Measurements from ENCODE around the gene PMF1.

The PMF1 gene

DNA sequence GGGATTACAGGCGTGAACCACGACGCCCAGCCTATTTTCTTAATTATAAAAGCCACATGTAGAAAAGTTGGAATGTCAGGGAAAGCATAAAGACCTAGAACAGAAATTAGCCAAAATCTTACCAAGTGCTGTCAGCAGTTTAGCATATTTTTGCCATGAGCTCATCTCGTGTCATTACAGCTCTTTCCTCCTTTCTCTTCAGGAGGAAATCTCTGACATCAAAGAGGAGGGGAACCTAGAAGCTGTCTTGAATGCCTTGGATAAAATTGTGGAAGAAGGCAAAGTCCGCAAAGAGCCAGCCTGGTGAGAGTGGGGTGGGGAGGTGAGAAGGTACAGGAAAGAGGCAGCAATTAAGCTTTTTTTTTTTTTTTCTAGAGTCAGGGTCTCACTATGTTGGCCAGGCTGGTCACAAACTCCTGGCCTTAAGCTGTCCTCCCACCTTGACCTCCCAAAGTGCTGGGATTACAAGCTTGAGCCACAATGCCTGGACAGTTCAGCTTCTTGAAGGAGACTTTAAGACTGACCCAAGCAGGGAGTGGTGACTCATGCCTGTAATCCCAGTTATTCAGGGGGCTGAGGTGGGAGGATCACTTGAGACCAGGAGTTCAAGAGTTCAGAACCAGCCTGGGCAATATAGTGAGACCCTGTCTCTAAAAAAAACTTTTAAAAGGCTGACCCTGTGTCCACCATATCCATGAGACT lies 20.8 kb downstream of the PMF1 start:
- no peak for DNase-seq (ENCODE audit: low read depth in 1 of 2, low spot score in 1 of 2)

DNA sequence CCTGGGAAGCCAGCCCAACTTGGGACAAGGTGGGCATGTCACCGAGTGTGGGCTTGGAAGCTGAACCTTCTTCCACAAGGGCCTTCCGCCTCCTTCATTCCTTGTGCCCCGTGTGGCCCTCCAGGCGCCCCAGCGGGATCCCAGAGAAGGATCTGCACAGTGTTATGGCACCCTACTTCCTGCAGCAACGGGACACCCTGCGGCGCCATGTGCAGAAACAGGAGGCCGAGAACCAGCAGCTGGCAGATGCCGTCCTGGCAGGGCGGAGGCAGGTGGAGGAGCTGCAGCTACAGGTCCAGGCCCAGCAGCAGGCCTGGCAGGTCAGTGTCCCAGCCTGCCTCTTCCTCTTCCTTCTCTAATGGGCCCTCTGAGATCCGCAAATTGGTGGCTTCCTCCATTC lies 23.4 kb downstream of the PMF1 start:
- no peak for DNase-seq (ENCODE audit: low read depth in 1 of 2, low spot score in 1 of 2)

DNA sequence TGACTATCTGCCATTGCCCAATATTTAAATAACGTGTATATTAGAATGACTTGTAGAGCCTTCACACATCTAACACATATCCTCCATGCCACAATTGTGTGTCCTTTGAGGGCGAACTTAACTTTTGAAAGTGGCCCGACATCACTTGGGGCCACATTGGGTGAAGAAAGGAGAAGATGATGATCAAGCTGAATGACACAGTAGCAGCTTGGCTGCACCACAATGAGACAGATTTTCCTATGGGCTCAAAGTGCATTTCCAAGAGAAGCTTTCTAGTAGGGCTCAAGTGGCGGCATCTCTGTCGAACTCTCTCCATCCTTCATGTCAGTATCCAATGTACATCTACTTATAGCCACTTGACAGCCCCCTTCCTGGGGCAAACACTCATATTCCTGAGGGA lies 25.4 kb downstream of the PMF1 start:
- no peak for DNase-seq (ENCODE audit: low read depth in 1 of 2, low spot score in 1 of 2)

DNA sequence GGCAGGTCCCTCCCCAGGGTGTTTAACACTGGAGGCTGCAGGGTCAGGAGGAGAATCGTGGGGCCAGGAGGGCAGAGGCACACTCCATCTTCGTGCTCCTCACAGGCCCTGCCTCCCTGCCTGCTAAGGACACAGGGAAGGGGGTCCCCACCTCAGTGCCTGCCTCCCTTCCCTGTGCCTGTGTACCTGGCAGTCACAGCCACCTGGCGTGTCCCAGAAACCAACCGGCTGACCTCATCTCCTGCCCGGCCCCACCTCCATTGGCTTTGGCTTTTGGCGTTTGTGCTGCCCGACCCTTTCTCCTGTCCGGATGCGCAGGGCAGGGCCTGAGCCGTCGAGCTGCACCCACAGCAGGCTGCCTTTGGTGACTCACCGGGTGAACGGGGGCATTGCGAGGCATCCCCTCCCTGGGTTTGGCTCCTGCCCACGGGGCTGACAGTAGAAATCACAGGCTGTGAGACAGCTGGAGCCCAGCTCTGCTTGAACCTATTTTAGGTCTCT lies 28.6 kb downstream of the PMF1 start:
- no peak for DNase-seq (ENCODE audit: low read depth in 1 of 2, low spot score in 1 of 2)

DNA sequence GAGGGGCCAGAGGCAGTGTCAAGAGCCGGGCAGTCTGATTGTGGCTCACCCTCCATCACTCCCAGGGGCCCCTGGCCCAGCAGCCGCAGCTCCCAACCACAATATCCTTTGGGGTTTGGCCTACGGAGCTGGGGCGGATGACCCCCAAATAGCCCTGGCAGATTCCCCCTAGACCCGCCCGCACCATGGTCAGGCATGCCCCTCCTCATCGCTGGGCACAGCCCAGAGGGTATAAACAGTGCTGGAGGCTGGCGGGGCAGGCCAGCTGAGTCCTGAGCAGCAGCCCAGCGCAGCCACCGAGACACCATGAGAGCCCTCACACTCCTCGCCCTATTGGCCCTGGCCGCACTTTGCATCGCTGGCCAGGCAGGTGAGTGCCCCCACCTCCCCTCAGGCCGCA lies 29.1 kb downstream of the PMF1 start, which contains the start of gene BGLAP:
Gene BGLAP (plus strand): TSS at position 259 of the 400 bp plus-strand sequence. CDS start 48 bp downstream, at position 307.
- DNase-seq (ENCODE audit: low read depth in 1 of 2, low spot score in 1 of 2), result no peak

DNA sequence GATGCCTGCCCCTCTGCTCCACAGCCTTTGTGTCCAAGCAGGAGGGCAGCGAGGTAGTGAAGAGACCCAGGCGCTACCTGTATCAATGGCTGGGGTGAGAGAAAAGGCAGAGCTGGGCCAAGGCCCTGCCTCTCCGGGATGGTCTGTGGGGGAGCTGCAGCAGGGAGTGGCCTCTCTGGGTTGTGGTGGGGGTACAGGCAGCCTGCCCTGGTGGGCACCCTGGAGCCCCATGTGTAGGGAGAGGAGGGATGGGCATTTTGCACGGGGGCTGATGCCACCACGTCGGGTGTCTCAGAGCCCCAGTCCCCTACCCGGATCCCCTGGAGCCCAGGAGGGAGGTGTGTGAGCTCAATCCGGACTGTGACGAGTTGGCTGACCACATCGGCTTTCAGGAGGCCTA lies 29.9 kb downstream of the PMF1 start:
- DNase-seq (ENCODE audit: low read depth in 1 of 2, low spot score in 1 of 2), result no peak

DNA sequence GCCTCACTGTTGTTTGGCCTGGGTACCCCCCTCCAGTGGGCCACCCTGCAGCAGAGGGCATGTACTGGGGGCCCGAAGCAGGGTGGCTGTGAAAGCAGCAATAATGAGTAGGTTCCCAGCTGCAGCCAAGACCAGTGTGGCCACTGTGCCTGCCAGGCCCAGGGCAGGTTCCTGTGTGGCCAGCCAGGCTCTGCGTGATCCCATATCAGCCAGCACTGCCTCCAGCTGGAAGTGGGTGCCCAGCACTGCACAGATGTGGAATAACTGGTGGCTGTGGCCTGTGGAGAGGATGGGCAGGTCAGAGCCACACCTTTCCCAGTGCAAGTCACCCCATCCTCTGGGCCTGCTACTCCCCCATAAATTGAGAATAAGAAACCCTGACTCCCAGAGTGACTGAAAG lies 31.3 kb downstream of the PMF1 start:
- DNase-seq (ENCODE audit: low read depth in 1 of 2, low spot score in 1 of 2), result no peak

DNA sequence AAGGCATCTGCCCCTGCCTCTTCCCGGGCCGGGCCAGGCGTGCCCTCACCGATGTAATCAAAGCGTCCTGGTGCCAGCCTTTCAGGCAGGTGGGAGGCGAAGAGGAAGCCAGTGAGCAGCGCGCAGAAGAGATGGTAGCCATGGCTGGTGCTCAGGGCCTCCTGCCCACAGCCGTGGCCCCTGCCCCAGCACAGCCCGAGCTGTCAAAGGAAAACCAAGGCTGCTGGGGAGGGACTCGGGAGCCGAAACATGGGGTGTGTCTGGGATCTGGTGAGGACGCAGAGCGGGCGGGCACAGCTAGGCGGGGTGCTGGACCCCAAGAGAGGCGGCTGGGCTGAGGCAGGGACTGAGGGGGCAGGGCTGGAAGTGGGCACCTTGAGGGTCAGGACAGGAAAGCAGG lies 31.9 kb downstream of the PMF1 start:
- no peak for DNase-seq (ENCODE audit: low read depth in 1 of 2, low spot score in 1 of 2)

DNA sequence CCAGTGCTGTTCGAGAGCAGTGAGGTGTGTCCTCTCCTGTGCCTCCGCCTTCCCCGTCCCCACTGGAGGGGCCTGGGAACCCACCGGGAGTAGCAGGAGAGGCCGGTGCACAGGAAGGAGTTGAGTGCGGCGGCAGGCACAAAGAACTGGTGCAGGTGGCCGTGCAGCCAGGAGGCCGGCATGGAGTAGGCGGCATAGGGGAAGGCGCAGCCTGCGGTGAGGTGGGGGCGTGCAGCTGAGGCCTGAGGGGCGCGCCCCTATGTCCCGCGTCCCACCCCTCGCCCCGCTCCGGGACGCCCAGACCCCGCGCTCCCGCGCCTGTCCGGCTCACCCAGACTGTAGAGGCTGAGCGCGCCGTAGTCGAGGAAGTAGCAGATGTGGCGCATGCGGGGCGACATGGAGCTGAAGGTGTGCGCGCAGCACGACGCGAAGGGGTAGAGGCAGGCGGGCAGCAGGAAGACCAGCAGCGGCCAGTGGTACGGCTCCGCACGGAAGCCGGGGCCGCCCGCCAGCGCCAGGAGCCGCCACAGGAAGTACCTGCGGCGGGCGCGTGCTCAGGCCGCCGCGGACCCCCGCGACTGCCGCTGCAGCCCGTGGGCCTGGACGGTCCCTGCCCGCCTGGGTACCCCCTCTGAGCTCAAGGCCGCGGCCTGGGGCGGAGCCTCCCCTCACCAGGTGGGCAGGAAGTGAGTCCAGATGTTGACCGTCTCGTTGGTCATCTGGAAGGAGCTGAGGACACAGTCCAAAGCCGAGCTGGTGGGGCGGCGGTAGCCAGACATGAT lies 32.8 kb downstream of the PMF1 start:
- DNase-seq (ENCODE audit: low read depth in 1 of 2, low spot score in 1 of 2), result no peak

DNA sequence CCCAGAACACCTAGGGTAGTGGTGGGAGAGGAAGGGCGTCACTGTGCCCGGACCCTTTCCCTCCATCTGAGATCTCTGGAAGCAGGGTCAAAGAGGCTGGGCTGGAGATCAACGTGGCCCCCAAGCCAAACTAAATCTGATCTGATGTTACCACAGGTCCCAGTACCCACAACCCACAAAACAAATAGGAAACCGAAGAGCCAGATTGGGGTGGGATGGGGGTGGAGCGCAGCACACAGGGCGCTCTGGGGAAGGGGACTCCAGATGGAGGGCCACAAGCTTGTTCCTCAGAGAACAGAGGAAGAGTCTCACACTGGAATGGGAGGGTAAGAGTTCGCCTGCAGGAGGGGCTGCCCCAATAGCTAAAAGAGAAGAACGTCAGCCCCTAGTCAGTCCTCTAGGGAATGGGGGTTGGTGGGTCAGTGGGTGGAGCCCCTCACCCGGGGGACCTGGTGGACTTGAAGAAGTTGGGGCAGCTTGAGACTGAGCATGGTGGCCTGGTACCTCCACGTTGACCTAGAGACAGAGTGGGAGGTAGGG lies 33.5 kb downstream of the PMF1 start:
- DNase-seq (ENCODE audit: low read depth in 1 of 2, low spot score in 1 of 2), result no peak

DNA sequence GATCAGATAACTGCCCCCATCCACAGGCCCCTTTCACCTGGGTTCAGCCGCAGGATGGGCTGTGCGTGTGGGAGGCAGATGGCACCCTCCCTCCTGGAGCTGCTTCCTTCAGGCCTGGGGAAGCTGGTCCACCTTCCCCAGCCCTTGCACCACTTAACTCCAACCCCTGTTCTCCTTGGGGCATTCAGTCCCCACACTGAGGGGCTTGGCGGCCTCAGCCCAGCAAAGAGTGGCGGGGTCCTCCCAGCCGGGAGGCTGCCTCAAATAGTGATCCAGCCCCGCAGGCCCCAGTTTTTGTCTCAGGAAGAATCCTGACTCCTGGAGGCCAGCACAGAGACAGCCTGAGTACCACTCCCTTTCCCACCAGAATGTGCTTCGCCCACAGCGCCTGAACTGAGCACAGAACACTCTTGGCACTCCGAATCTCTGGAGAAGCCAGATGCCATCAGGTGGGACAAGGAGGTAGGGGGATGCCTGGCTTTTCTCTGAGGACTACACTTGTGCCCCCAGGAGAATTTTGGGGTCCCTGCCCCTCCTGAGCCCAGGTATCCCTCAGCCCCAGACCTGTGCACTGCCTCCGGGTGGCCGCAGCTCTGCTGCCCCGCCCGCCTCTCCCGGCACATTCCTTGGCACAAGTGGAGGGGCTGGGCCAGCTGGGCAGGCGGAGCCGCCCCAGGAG lies 34.1 kb downstream of the PMF1 start:
- DNase-seq (ENCODE audit: low read depth in 1 of 2, low spot score in 1 of 2), result no peak

DNA sequence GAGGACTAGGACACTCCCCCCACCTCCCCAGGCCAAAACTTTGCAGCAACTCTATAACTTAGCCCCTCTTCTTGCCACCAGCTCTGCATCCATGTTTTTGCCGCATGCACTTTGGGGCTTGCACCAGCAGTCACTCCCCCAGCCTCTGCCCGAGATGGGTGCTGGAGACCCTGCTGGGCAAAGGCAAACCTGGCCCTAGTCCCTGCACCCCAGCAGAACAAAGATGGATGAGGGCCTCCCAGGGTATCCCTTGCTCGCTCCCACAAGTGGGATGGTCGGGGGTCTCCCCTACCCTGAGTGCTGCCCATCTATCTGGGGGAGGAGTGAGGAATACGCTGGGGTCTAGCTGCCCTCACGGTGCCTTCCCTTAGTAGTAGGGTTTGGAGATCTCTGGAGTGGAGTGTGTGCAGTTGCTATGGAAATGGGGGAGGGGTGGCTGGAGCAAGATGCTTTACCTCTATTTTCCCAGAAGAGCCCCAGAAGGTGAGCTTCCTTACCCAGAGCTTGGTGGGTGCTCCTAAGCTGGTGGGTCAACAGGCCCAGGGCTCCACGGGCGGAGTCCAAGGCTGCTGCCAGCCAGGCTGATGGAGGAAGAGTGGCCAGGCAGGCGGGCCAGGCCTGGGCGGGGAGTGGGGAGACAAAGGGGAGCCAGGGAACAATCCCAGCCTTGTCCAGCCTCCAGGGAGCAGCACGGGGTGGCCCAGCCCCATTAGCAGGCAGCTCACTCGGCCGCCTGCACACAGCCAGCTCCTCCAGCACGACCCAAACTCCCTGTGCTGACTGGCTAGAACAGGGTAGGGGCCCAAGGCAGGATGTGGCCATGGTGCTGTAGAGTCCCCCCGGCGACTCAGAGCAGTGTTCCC lies 34.9 kb downstream of the PMF1 start, which contains the start of gene PAQR6:
Gene PAQR6 (minus strand): TSS at position 597 of the 863 bp plus-strand sequence. CDS start 1,325 bp downstream, outside the sequence.
- DNase-seq (ENCODE audit: low read depth in 1 of 2, low spot score in 1 of 2), result no peak

DNA sequence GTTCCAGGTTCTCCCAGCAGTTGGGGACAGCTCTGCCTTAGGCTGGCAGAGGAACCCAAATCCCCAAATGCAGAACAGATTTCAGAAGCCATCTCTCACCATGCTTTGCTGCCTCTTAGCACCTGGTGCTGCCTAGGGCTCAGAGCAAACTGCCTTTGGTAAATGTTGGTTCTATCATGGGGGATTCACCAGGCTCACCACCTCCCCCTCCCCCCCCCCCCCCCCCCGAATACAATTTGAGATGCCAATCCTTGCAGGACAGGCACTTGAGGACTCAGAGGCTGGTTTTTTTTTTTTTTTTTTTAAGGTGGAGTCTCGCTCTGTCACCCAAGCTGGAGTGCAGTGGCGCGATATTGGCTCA lies 35.5 kb downstream of the PMF1 start:
- DNase-seq (ENCODE audit: low read depth in 1 of 2, low spot score in 1 of 2), result no peak

DNA sequence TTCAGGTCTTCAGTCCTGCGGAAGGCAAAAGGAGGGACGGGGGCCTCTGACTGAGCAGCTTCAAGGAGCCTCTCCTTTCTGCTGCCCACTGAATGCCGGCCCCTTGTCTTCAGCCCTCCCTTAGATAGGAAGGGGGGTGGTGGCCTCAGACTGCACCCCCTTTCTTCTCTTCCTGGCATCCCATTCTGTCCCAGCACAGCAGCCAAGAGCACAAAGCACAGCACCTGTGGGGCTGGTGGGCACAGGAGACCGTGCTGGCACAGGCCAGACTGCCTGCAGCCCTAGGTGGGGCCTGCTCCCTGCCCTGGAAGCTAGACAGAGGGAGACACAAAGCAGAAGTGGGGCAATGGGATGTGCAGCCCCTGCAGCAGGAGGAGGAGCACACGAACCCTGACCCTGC lies 36.8 kb downstream of the PMF1 start:
- DNase-seq (ENCODE audit: low read depth in 1 of 2, low spot score in 1 of 2), result no peak

DNA sequence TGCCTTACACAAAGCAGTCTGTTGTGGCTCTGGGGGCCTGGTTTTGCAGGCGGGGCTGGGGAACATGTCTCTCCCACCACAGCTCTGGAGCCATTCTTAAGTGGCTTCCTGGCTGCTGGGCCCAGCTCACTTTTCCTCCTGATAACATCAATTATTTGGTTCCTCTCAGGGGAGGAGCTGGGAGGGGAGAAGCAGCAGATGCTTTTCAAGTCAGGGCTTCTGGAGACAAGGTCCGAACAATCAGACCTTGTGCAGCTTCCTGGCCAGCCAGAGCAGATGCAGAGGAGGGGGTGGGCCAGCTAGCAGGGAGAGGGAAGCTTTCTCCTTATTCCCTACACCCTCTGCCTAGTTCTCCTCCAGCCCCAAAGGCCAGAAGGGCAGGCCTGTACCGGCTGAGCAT lies 38.7 kb downstream of the PMF1 start:
- no peak for DNase-seq (ENCODE audit: low read depth in 1 of 2, low spot score in 1 of 2)

DNA sequence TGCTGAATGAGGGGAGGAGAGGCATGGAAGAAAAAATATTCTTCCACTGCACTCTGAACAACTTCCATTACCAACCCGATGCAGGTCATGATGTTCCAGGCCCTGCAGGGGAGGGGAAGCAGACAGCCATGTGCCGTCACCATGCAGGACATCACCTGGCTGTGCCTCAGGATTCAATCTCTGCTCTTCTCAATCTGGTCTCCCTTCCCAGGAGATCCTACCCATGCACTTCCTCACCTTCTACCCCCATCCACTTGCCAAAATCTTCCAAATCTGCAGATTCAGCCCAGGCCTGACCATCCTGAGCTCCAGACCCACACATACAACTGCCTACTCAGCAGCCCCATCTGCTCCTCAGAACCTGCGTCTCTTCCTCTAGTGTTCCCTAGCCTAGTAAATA lies 40.8 kb downstream of the PMF1 start:
- no peak for DNase-seq (ENCODE audit: low read depth in 1 of 2, low spot score in 1 of 2)

DNA sequence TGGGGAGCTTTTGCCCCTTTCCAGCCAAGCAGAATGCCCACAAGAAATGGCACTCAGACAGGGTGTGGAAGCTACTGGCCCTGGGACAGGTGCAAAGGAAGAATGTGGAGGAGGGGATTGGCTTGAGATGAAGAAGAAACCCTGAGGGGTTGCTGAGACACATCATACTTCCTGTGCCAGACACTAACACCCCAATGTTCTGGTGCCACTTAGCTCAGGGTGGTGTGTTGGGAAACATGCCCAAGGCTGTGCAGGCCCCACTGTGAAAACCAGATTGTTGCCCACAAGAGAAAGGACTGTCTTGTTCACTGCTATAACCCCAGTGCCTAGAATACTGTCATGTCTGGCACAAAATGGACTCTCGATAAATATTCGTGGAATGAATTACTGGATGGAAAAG lies 44.9 kb downstream of the PMF1 start:
- DNase-seq (ENCODE audit: low read depth in 1 of 2, low spot score in 1 of 2), result no peak

DNA sequence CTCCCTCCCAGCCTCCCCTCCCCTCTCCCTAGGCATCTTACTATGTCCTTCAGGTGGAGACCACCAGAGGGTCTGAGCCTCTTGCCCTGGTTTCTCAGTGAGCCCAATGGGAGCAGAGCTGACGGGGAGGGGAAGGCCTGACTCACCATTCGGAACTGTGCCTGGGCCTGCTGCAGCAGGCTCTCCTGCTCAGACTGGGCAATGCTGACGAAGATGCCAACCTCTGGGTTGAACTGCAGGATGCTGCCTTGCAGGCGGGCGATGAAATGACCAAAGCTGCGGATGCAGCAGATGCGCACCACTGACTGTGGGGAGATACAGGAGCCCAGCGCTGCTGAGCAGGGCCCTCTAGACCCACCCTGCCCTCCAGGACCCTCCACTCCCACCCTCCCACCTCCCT lies 46.1 kb downstream of the PMF1 start:
- no peak for DNase-seq (ENCODE audit: low read depth in 1 of 2, low spot score in 1 of 2)

DNA sequence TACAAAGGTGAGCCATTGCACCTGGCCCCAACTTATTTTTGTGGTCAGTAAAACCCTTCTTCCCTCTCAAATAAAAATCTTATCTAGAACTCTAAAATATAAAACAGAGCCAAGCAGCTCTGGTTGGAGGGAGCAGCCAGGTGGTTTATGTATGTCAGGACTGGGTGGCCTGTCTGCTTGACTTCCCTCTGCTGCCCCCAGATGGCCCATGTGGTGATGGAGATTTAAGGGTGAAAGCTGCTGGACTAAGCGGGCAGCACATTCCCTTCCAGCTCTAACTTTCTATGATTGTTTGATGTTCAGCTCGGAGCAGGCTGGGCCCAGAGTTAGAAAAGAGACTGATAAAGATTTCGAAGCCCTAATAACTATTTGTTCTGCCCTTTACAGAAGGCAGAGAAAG lies 47.0 kb downstream of the PMF1 start:
- DNase-seq (ENCODE audit: low read depth in 1 of 2, low spot score in 1 of 2), result no peak

DNA sequence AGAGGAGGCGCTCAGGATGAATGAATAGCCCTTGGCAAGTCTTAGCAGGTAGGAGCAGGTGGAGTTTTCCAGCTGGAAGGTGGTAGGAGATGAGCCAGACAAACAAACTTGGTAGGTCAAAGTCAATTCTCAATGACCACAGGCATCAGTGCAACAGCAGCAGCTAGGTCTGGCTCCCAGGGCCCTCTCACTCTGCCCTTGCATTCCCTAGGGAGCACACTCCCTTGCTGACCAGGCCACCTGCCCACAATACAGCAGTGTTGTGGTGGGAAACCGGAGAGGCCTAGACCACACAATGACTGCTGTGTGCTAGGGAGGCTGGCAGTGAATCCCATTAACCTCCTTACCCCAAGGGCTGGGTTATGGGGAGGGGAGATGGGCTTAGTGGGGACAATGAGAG lies 48.1 kb downstream of the PMF1 start:
- DNase-seq (ENCODE audit: low read depth in 1 of 2, low spot score in 1 of 2), result no peak

Data from activated T-helper 1 cell treated with anti-CD3 and anti-CD28 coated beads, Interleukin-2, amount 50 U/mL, for 16 hours (primary cell).